GM18907 (cell line): ENCODE data around the gene TXNDC17.
"Not testable (repeated sequence)": the region's sequence is repeated elsewhere in the genome, so short reads cannot be mapped to it uniquely, and the experiment has no call there.

Experiments used
- ATAC-seq: cut with Tn5 transposase; IDR thresholded peaks from one replicate; pipeline ENCODE4 v1.9.1; 2021; ENCODE audit warnings: mild to moderate bottlenecking, moderate library complexity; ENCODE audit not compliant: unreplicated experiment

TXNDC17 gene

GRCh38 chr17:6636616-6637457 lies 4.0 kb upstream of the TXNDC17 start:
- no peak for ATAC-seq

GRCh38 chr17:6637458-6637840 lies 3.4 kb upstream of the TXNDC17 start:
- ATAC-seq, result no peak

GRCh38 chr17:6638046-6638908 lies 2.6 kb upstream of the TXNDC17 start:
- no peak for ATAC-seq

- ATAC-seq, result no peak
These were observed 1.8 kb upstream of the TXNDC17 start for GRCh38 chr17:6639014-6639585.

GRCh38 chr17:6639586-6640535 lies 999 bp upstream of the TXNDC17 start:
- ATAC-seq, result peak; percentile 9

- peak; percentile 27 for ATAC-seq
These were observed 495 bp downstream of the TXNDC17 start for GRCh38 chr17:6641247-6641863.

- no peak for ATAC-seq
These were observed 1.7 kb downstream of the TXNDC17 start for GRCh38 chr17:6642592-6642991.

GRCh38 chr17:6643451-6644125 lies 2.7 kb downstream of the TXNDC17 start:
- no peak for ATAC-seq

- ATAC-seq, result no peak
These were observed 7.3 kb downstream of the TXNDC17 start for GRCh38 chr17:6648181-6648580.

GRCh38 chr17:6651354-6651918 lies 10.6 kb downstream of the TXNDC17 start, which contains the start of the genes C17orf100 and MED31:
Gene C17orf100, plus strand, starts transcription at chr17:6651762. Its CDS starts 152 bp downstream, at chr17:6651914.
Gene MED31, minus strand, starts transcription at chr17:6651605. Its CDS starts 77 bp downstream, at chr17:6651528.
- ATAC-seq, result peak; percentile 88

- ATAC-seq, result peak; percentile 9
These were observed 11.1 kb downstream of the TXNDC17 start for GRCh38 chr17:6651919-6652452.

GRCh38 chr17:6654841-6655731 lies 14.2 kb downstream of the TXNDC17 start:
- ATAC-seq, result no peak

GRCh38 chr17:6655732-6656361 lies 15.0 kb downstream of the TXNDC17 start:
- ATAC-seq, result not testable (repeated sequence)

- ATAC-seq, result peak; percentile 37
These were observed 16.2 kb downstream of the TXNDC17 start for GRCh38 chr17:6656797-6657632.

GRCh38 chr17:6657633-6658287 lies 16.9 kb downstream of the TXNDC17 start:
- no peak for ATAC-seq

GRCh38 chr17:6658411-6658810 lies 17.6 kb downstream of the TXNDC17 start:
- ATAC-seq, result not testable (repeated sequence)
